ENCODE measurements around the gene CCDC149.
A peak's percentile ranks its signal among the peaks of the same experiment; 100 is the strongest.

The CCDC149 gene

DNA sequence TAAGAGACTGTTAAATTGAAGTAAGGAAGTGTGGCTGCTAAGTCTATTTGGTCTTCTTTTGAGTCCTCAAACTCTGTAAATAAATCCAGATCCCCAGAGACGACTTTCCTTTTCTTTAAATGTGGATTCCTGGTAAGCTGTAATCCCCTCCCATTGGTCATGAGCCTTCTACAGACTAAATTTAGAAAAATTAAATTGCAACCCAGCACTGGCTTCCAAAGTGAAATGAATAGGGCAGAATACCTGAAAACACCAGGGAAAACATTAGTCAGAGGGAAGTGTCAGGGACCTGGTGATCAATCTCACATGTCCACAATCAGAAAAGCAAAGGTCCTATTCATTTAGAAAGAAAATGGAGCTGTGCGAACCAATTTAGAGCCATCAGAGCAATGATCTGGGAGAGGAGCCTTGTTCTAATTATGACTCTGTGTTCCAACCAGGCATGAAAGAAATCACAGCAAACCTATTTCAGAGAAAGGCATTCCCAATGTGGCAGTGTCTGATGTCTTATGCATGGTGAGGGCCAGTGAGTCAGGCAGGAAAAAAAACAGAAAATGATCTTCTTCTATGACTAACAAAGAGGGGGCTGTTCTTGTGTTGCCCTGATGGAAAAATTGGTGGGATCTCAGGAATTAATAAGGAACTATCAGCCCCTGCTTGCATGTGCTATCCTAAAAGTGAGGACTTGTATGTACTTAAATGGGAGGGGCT is 19.8 kb upstream of the CCDC149 start:
- Mint-ChIP-seq H3K36me3 (ENCODE audit: low read depth) (peaks cover 3% of the 10 kb centered on the region), H3K27ac (no peak overlapping the region), H3K27me3 (ENCODE audit: low read depth, poor library complexity) (peaks cover 3% of the 10 kb centered on the region), H3K9me3 (peaks cover 44% of the 10 kb centered on the region), H3K4me1 (peaks cover 12% of the 10 kb centered on the region), H3K4me3 (no peak overlapping the region)
- TF ChIP-seq, protein P1, sequence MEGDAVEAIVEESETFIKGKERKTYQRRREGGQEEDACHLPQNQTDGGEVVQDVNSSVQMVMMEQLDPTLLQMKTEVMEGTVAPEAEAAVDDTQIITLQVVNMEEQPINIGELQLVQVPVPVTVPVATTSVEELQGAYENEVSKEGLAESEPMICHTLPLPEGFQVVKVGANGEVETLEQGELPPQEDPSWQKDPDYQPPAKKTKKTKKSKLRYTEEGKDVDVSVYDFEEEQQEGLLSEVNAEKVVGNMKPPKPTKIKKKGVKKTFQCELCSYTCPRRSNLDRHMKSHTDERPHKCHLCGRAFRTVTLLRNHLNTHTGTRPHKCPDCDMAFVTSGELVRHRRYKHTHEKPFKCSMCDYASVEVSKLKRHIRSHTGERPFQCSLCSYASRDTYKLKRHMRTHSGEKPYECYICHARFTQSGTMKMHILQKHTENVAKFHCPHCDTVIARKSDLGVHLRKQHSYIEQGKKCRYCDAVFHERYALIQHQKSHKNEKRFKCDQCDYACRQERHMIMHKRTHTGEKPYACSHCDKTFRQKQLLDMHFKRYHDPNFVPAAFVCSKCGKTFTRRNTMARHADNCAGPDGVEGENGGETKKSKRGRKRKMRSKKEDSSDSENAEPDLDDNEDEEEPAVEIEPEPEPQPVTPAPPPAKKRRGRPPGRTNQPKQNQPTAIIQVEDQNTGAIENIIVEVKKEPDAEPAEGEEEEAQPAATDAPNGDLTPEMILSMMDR (IDR thresholded peaks at IDR 0.05), result no peak
- no peak for DNase-seq

DNA sequence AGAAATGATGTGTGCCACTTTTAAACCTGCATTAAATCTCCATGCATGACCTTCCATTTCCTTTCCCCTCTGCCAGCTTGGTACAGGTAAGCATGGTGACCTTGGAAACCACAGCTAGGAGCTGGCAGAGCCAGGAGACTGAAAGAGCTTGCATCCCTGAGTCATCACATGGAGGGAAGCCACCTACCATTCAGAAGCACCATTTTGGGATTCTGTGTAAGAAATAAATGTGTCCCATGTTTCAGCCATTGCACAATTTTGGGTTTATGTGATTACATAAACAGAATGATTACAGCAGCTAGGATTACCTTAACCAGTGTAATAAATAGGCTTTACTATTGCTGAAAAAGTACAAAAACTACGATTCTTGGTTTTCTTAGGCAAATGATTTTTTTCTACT is 17.3 kb upstream of the CCDC149 start:
- no peak overlapping the region for H3K4me3 Mint-ChIP-seq
- H3K9me3 Mint-ChIP-seq, result peaks cover 26% of the 10 kb centered on the region
- TF ChIP-seq, protein P1 (IDR thresholded peaks at IDR 0.05), result no peak
- H3K27ac Mint-ChIP-seq, result no peak overlapping the region
- no peak for DNase-seq
- no peaks in the 10 kb centered on the region for H3K36me3 Mint-ChIP-seq (ENCODE audit: low read depth)
- H3K27me3 Mint-ChIP-seq (ENCODE audit: low read depth, poor library complexity), result peaks cover 6% of the 10 kb centered on the region
- H3K4me1 Mint-ChIP-seq, result peaks cover 12% of the 10 kb centered on the region

DNA sequence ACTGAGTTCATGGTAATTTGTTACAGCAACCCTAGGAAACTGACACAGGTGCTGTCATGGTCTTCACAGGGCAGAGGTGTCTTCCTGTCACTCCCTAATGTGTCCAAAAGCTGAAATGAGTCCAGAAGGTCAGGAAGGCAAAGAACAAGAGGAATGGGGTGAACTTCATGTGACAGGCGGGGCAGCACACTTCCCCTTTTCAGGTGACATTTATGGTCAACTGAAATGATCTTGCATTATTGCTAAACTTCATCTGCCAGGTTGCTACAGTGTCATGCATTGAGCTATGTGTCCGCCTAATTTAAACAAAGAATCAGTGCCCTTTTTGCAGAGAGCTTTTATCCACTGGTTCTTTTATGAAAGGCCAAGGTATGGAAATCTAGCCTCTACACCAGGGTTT is 15.9 kb upstream of the CCDC149 start:
- H3K27me3 Mint-ChIP-seq (ENCODE audit: low read depth, poor library complexity), result peaks cover 6% of the 10 kb centered on the region
- no peak overlapping the region for H3K4me3 Mint-ChIP-seq

DNA sequence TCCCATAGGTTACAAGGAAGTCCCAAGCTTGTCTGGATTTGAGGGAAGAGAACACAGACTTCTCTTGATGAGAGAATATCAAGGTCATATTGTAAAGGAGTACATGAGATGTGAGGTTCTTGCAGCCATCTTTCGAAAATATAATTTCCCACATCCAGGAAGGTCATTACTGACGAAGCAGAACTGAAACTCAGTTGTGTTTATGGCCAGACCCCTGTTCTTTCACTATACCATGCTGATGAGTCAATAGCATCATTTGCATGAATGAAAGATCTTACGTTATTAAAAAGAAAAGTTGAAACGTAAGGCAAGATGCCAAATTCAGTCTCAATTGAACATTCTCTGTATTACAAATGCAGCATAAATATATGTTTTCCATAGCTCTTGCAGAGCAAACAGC is 14.2 kb upstream of the CCDC149 start:
- H3K36me3 Mint-ChIP-seq (ENCODE audit: low read depth), result no peaks in the 10 kb centered on the region

More for the DNA sequence above, 15.9 kb upstream of the CCDC149 start:
- peaks cover 13% of the 10 kb centered on the region for H3K9me3 Mint-ChIP-seq
- TF ChIP-seq, protein P1 (IDR thresholded peaks at IDR 0.05), result no peak
- peaks cover 18% of the 10 kb centered on the region for H3K4me1 Mint-ChIP-seq
- peak overlapping the region; percentile 19 for H3K27ac Mint-ChIP-seq
- no peaks in the 10 kb centered on the region for H3K36me3 Mint-ChIP-seq (ENCODE audit: low read depth)
- no peak for DNase-seq

DNA sequence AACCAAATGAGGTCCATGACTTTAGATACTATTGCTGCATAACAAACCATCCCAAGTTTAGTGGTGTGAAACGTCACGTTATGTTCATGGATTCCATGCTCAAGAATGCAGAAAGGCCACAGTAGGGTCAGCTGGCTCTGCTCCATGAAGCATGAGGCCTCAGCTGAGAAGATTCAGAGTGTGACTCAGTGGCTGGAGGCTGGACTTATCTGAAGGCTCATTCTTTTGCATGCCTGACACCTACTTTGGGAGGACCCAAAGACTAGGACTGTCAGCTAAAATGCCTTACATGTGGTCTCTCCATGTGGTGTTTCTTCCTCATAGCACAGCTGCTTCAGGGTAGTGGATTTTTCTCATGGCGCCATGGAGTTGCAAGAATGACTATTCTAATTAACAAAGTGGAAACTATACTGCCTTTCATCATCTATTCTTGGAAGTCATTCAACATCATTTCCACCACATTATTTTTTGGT is 11.5 kb upstream of the CCDC149 start:
- DNase-seq, result no peak
- Mint-ChIP-seq H3K9me3 (peaks cover 14% of the 10 kb centered on the region), H3K4me1 (peaks cover 18% of the 10 kb centered on the region), H3K36me3 (ENCODE audit: low read depth) (no peaks in the 10 kb centered on the region), H3K27ac (no peak overlapping the region), H3K4me3 (no peak overlapping the region), H3K27me3 (ENCODE audit: low read depth, poor library complexity) (peaks cover 6% of the 10 kb centered on the region)
- TF ChIP-seq, protein P1 (IDR thresholded peaks at IDR 0.05), result no peak

More for the DNA sequence above, 14.2 kb upstream of the CCDC149 start:
- TF ChIP-seq, protein P1 (IDR thresholded peaks at IDR 0.05), result no peak
- DNase-seq, result no peak
- Mint-ChIP-seq H3K27me3 (ENCODE audit: low read depth, poor library complexity) (peaks cover 6% of the 10 kb centered on the region), H3K9me3 (no peaks in the 10 kb centered on the region), H3K4me3 (no peak overlapping the region), H3K27ac (no peak overlapping the region), H3K4me1 (peaks cover 18% of the 10 kb centered on the region)

DNA sequence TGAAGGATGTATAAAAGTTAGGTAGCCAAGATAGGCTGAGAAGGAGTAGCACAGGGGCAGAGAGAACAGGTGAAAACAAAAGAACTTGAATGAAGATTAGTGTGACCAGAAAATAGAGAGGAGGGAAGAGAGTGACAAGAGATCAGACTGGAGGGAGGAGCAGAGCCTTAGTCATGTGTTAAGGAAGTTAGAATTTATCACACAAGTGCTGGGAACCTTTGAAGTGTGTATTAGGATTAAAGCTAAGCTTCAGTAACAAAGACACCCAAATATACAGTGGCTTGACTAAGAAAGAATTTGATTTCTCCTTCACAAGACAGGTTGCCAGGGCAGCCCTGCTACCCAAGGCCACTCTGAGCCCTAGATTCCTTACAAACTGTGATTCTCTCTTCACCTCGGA is 10.7 kb upstream of the CCDC149 start:
- Mint-ChIP-seq H3K4me3 (no peak overlapping the region), H3K27ac (peak overlapping the region; percentile 4), H3K4me1 (peaks cover 12% of the 10 kb centered on the region), H3K9me3 (peaks cover 17% of the 10 kb centered on the region), H3K27me3 (ENCODE audit: low read depth, poor library complexity) (peaks cover 5% of the 10 kb centered on the region), H3K36me3 (ENCODE audit: low read depth) (no peaks in the 10 kb centered on the region)
- no peak for DNase-seq
- TF ChIP-seq, protein P1 (IDR thresholded peaks at IDR 0.05), result no peak
